ENCODE data around the gene MDFIC. TPM values are rescaled to one million over a fixed set of nuclear protein-coding genes. Genes with fewer than 3 reads are reported as not detected.
"Not testable (repeated sequence)": the region's sequence is repeated elsewhere in the genome, so short reads cannot be mapped to it uniquely, and the experiment has no call there.

Gene MDFIC
- 10 to 100 TPM; 63.6 to 69.8 TPM for total RNA-seq

- peak; percentile 66 for ATAC-seq
- no peaks in the 10 kb centered on the region for H3K27me3 Mint-ChIP-seq (ENCODE audit: low read depth)
- peaks cover 37% of the 10 kb centered on the region for H3K4me1 Mint-ChIP-seq (ENCODE audit: low read depth)
- H3K4me3 Mint-ChIP-seq = peak within 1 kb of the TSS; percentile 97
- peak within 1 kb of the TSS; percentile 97 for H3K27ac Mint-ChIP-seq
- peak; percentile 62 for DNase-seq
- H3K9me3 Mint-ChIP-seq (ENCODE audit: insufficient read depth) = no peaks in the 10 kb centered on the region
- H3K36me3 Mint-ChIP-seq (ENCODE audit: low read depth) = peaks cover 38% of the 10 kb centered on the region
- POLR2A ChIA-PET = interaction anchor here (0.7 to 3.1 kb wide), 3 partner anchors 77 to 87 kb away, joined by 4 to 19 read pairs (median 4); no protein-coding TSS in a partner anchor
- CTCF ChIA-PET = interaction anchor here (3.9 kb wide), 1 partner anchor 87 kb away, joined by 15 read pairs; no protein-coding TSS in a partner anchor
Observed at GRCh38 chr7:114922026-114922651, at the start of gene MDFIC. Gene MDFIC, plus strand, starts transcription at chr7:114922094. Its CDS starts 940 bp downstream, at chr7:114923034.

GRCh38 chr7:114874170-114874569 lies 47.7 kb upstream of the MDFIC start:
- DNase-seq (no peak), ATAC-seq (no peak)
- ChIA-PET POLR2A (no interaction called here), CTCF (no interaction called here)
- Mint-ChIP-seq H3K4me3 (no peak overlapping the region), H3K4me1 (ENCODE audit: low read depth) (no peaks in the 10 kb centered on the region), H3K36me3 (ENCODE audit: low read depth) (no peaks in the 10 kb centered on the region), H3K9me3 (ENCODE audit: insufficient read depth) (no peaks in the 10 kb centered on the region), H3K27me3 (ENCODE audit: low read depth) (no peaks in the 10 kb centered on the region), H3K27ac (no peak overlapping the region)

- Mint-ChIP-seq H3K27me3 (ENCODE audit: low read depth) (no peaks in the 10 kb centered on the region), H3K4me3 (no peak overlapping the region), H3K36me3 (ENCODE audit: low read depth) (no peaks in the 10 kb centered on the region), H3K4me1 (ENCODE audit: low read depth) (no peaks in the 10 kb centered on the region), H3K9me3 (ENCODE audit: insufficient read depth) (peaks cover 5% of the 10 kb centered on the region), H3K27ac (no peak overlapping the region)
- ATAC-seq (no peak), DNase-seq (no peak)
- POLR2A ChIA-PET = no interaction called here
- CTCF ChIA-PET = no interaction called here
Observed at GRCh38 chr7:114875186-114875585, 46.7 kb upstream of the MDFIC start.

GRCh38 chr7:114879554-114879953 lies 42.3 kb upstream of the MDFIC start:
- Mint-ChIP-seq H3K27me3 (ENCODE audit: low read depth) (no peaks in the 10 kb centered on the region), H3K4me3 (no peak overlapping the region), H3K36me3 (ENCODE audit: low read depth) (no peaks in the 10 kb centered on the region), H3K9me3 (ENCODE audit: insufficient read depth) (peaks cover 10% of the 10 kb centered on the region), H3K27ac (no peak overlapping the region), H3K4me1 (ENCODE audit: low read depth) (no peaks in the 10 kb centered on the region)
- DNase-seq (no peak), ATAC-seq (no peak)
- CTCF ChIA-PET = no interaction called here
- POLR2A ChIA-PET = no interaction called here

- H3K27me3 Mint-ChIP-seq (ENCODE audit: low read depth) = no peaks in the 10 kb centered on the region
- CTCF ChIA-PET = interaction anchor here (0.6 kb wide), 1 partner anchor 533 kb away, joined by 3 read pairs; no protein-coding TSS in a partner anchor
- peaks cover 10% of the 10 kb centered on the region for H3K4me1 Mint-ChIP-seq (ENCODE audit: low read depth)
- H3K27ac Mint-ChIP-seq = no peak overlapping the region
- POLR2A ChIA-PET = no interaction called here
- no peak overlapping the region for H3K4me3 Mint-ChIP-seq
- no peak for DNase-seq
- no peaks in the 10 kb centered on the region for H3K36me3 Mint-ChIP-seq (ENCODE audit: low read depth)
- H3K9me3 Mint-ChIP-seq (ENCODE audit: insufficient read depth) = peaks cover 5% of the 10 kb centered on the region
- no peak for ATAC-seq
Observed at GRCh38 chr7:114885836-114886235, 36.1 kb upstream of the MDFIC start.

GRCh38 chr7:114886241-114886640 lies 35.7 kb upstream of the MDFIC start:
- H3K36me3 Mint-ChIP-seq (ENCODE audit: low read depth) = no peaks in the 10 kb centered on the region
- H3K27me3 Mint-ChIP-seq (ENCODE audit: low read depth) = no peaks in the 10 kb centered on the region
- CTCF ChIA-PET = no interaction called here
- ATAC-seq (no peak), DNase-seq (no peak)
- H3K27ac Mint-ChIP-seq = no peak overlapping the region
- H3K9me3 Mint-ChIP-seq (ENCODE audit: insufficient read depth) = peaks cover 5% of the 10 kb centered on the region
- POLR2A ChIA-PET = interaction anchor here (0.8 kb wide), 1 partner anchor 37 kb away, joined by 3 read pairs; no protein-coding TSS in a partner anchor
- peaks cover 10% of the 10 kb centered on the region for H3K4me1 Mint-ChIP-seq (ENCODE audit: low read depth)
- H3K4me3 Mint-ChIP-seq = no peak overlapping the region

- H3K4me3 Mint-ChIP-seq; H3K36me3 Mint-ChIP-seq (ENCODE audit: low read depth); H3K4me1 Mint-ChIP-seq (ENCODE audit: low read depth); ATAC-seq; CTCF ChIA-PET; DNase-seq; POLR2A ChIA-PET; H3K27ac Mint-ChIP-seq; H3K27me3 Mint-ChIP-seq (ENCODE audit: low read depth): not testable (repeated sequence)
- H3K9me3 Mint-ChIP-seq (ENCODE audit: insufficient read depth) = peaks cover 17% of the 10 kb centered on the region
Observed at GRCh38 chr7:114889116-114889515, 32.8 kb upstream of the MDFIC start.

GRCh38 chr7:114889646-114890285 lies 32.1 kb upstream of the MDFIC start:
- ATAC-seq (peak; percentile 89), DNase-seq (peak; percentile 25)
- Mint-ChIP-seq H3K9me3 (ENCODE audit: insufficient read depth) (peaks cover 17% of the 10 kb centered on the region), H3K27ac (no peak overlapping the region), H3K4me1 (ENCODE audit: low read depth) (peaks cover 10% of the 10 kb centered on the region), H3K4me3 (no peak overlapping the region), H3K36me3 (ENCODE audit: low read depth) (no peaks in the 10 kb centered on the region), H3K27me3 (ENCODE audit: low read depth) (no peaks in the 10 kb centered on the region)
- ChIA-PET POLR2A (no interaction called here), CTCF (no interaction called here)

GRCh38 chr7:114890561-114890960 lies 31.3 kb upstream of the MDFIC start:
- CTCF ChIA-PET = interaction anchor here (1.1 kb wide), 1 partner anchor 25 kb away, joined by 3 read pairs; no protein-coding TSS in a partner anchor
- ATAC-seq (no peak), DNase-seq (no peak)
- Mint-ChIP-seq H3K27ac (no peak overlapping the region), H3K4me3 (no peak overlapping the region), H3K4me1 (ENCODE audit: low read depth) (peaks cover 10% of the 10 kb centered on the region), H3K27me3 (ENCODE audit: low read depth) (no peaks in the 10 kb centered on the region), H3K36me3 (ENCODE audit: low read depth) (no peaks in the 10 kb centered on the region), H3K9me3 (ENCODE audit: insufficient read depth) (peaks cover 17% of the 10 kb centered on the region)
- POLR2A ChIA-PET = no interaction called here

- no peaks in the 10 kb centered on the region for H3K9me3 Mint-ChIP-seq (ENCODE audit: insufficient read depth)
- ATAC-seq (no peak), DNase-seq (no peak)
- no peaks in the 10 kb centered on the region for H3K36me3 Mint-ChIP-seq (ENCODE audit: low read depth)
- H3K4me3 Mint-ChIP-seq = no peak overlapping the region
- no peaks in the 10 kb centered on the region for H3K4me1 Mint-ChIP-seq (ENCODE audit: low read depth)
- H3K27ac Mint-ChIP-seq = no peak overlapping the region
- ChIA-PET POLR2A (no interaction called here), CTCF (interaction anchor here (0.9 to 1.1 kb wide), 2 partner anchors 13 to 16 kb away, joined by 3 read pairs; no protein-coding TSS in a partner anchor)
- peaks cover 3% of the 10 kb centered on the region for H3K27me3 Mint-ChIP-seq (ENCODE audit: low read depth)
Observed at GRCh38 chr7:114900127-114900526, 21.8 kb upstream of the MDFIC start.

- POLR2A ChIA-PET = no interaction called here
- H3K27ac Mint-ChIP-seq = no peak overlapping the region
- CTCF ChIA-PET = no interaction called here
- DNase-seq = no peak
- no peaks in the 10 kb centered on the region for H3K9me3 Mint-ChIP-seq (ENCODE audit: insufficient read depth)
- ATAC-seq = no peak
- H3K36me3 Mint-ChIP-seq (ENCODE audit: low read depth) = no peaks in the 10 kb centered on the region
- H3K27me3 Mint-ChIP-seq (ENCODE audit: low read depth) = peaks cover 3% of the 10 kb centered on the region
- H3K4me3 Mint-ChIP-seq = no peak overlapping the region
- H3K4me1 Mint-ChIP-seq (ENCODE audit: low read depth) = no peaks in the 10 kb centered on the region
Observed at GRCh38 chr7:114901771-114902170, 20.1 kb upstream of the MDFIC start.

- H3K36me3 Mint-ChIP-seq (ENCODE audit: low read depth) = no peaks in the 10 kb centered on the region
- peaks cover 3% of the 10 kb centered on the region for H3K27me3 Mint-ChIP-seq (ENCODE audit: low read depth)
- no peak overlapping the region for H3K4me3 Mint-ChIP-seq
- ATAC-seq = no peak
- POLR2A ChIA-PET = no interaction called here
- no peak for DNase-seq
- no peak overlapping the region for H3K27ac Mint-ChIP-seq
- no peaks in the 10 kb centered on the region for H3K9me3 Mint-ChIP-seq (ENCODE audit: insufficient read depth)
- no peaks in the 10 kb centered on the region for H3K4me1 Mint-ChIP-seq (ENCODE audit: low read depth)
- CTCF ChIA-PET = interaction anchor here (1.0 kb wide), 1 partner anchor 38 kb away, joined by 3 read pairs; no protein-coding TSS in a partner anchor
Observed at GRCh38 chr7:114903131-114903530, 18.8 kb upstream of the MDFIC start.

Measured in activated CD8-positive, alpha-beta T cell treated with anti-CD3 and anti-CD28 coated beads, Interleukin-2, amount 10 ng/mL, durations not matched to agents 7 days and 5 days (primary cell).